Parathyroid adenoma (tissue), 2 donors: ENCODE measurements around the gene OSTN.
A peak's percentile ranks its signal among the peaks of the same experiment; 100 is the strongest.

Source experiments
- H2AFZ ChIP-seq: fragments of 300-600 bp; sonication (generic); one replicate; pipeline ENCODE4 v1.7.0; 2017; ENCODE audit warnings: antibody characterized with exemption, mild to moderate bottlenecking
- H3K27ac ChIP-seq: fragments of 300-600 bp; sonication (generic); one replicate; pipeline ENCODE4 v1.7.0; 2017
- H3K27me3 ChIP-seq: fragments of 300-600 bp; sonication (generic); one replicate; pipeline ENCODE4 v1.7.0; 2017; ENCODE audit warnings: low read length; ENCODE audit not compliant: control insufficient read depth, insufficient read depth
- H3K36me3 ChIP-seq: fragments of 300-600 bp; sonication (generic); one replicate; pipeline ENCODE4 v1.7.0; 2017; ENCODE audit warnings: low read length; ENCODE audit not compliant: control insufficient read depth, insufficient read depth
- H3K4me1 ChIP-seq: fragments of 300-600 bp; sonication (generic); one replicate; pipeline ENCODE4 v1.7.0; 2017; ENCODE audit warnings: control low read depth
- H3K4me2 ChIP-seq: fragments of 300-600 bp; sonication (generic); one replicate; pipeline ENCODE4 v1.7.0; 2017; ENCODE audit warnings: low read length
- H3K4me3 ChIP-seq: fragments of 300-600 bp; sonication (generic); one replicate; pipeline ENCODE4 v1.7.0; 2017; ENCODE audit warnings: low read depth, low read length
- H3K79me2 ChIP-seq: fragments of 300-600 bp; sonication (generic); one replicate; pipeline ENCODE4 v1.7.0; 2017; ENCODE audit warnings: control low read depth
- H3K9ac ChIP-seq: fragments of 300-600 bp; sonication (generic); one replicate; pipeline ENCODE4 v1.7.0; 2017; ENCODE audit warnings: mild to moderate bottlenecking
- H3K9me3 ChIP-seq: fragments of 300-600 bp; sonication (generic); one replicate; pipeline ENCODE4 v1.7.0; 2017; ENCODE audit warnings: low read length; ENCODE audit not compliant: control insufficient read depth
- TF ChIP-seq, protein P1 (sequence below): fragments of 300-600 bp; sonication (generic); IDR thresholded peaks from one replicate; pipeline ENCODE4 v1.7.0; 2017; ENCODE audit warnings: antibody characterized with exemption, mild to moderate bottlenecking
- donor health status: primary hyperparathyroidism.

Gene OSTN

GRCh38 chr3:191280882-191281281 is 81.8 kb downstream of the OSTN start:
- no peaks in the 10 kb centered on the region for H3K79me2 ChIP-seq

GRCh38 chr3:191282251-191283185 is 83.5 kb downstream of the OSTN start:
- Histone ChIP-seq H3K9me3 (no peaks in the 10 kb centered on the region), H3K27ac (no peak overlapping the region), H3K27me3 (no peaks in the 10 kb centered on the region), H3K79me2 (no peaks in the 10 kb centered on the region), H3K9ac (no peak overlapping the region), H3K4me1 (no peaks in the 10 kb centered on the region), H2AFZ (no peak overlapping the region), H3K36me3 (no peaks in the 10 kb centered on the region), H3K4me2 (no peak overlapping the region), H3K4me3 (no peak overlapping the region)
- TF ChIP-seq, protein P1, sequence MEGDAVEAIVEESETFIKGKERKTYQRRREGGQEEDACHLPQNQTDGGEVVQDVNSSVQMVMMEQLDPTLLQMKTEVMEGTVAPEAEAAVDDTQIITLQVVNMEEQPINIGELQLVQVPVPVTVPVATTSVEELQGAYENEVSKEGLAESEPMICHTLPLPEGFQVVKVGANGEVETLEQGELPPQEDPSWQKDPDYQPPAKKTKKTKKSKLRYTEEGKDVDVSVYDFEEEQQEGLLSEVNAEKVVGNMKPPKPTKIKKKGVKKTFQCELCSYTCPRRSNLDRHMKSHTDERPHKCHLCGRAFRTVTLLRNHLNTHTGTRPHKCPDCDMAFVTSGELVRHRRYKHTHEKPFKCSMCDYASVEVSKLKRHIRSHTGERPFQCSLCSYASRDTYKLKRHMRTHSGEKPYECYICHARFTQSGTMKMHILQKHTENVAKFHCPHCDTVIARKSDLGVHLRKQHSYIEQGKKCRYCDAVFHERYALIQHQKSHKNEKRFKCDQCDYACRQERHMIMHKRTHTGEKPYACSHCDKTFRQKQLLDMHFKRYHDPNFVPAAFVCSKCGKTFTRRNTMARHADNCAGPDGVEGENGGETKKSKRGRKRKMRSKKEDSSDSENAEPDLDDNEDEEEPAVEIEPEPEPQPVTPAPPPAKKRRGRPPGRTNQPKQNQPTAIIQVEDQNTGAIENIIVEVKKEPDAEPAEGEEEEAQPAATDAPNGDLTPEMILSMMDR: no peak

More at GRCh38 chr3:191280882-191281281, 81.8 kb downstream of the OSTN start:
- Histone ChIP-seq H3K27me3 (no peaks in the 10 kb centered on the region), H3K4me3 (no peak overlapping the region), H3K36me3 (no peaks in the 10 kb centered on the region), H3K4me1 (no peaks in the 10 kb centered on the region), H3K27ac (no peak overlapping the region), H3K9me3 (no peaks in the 10 kb centered on the region), H3K4me2 (no peak overlapping the region), H2AFZ (no peak overlapping the region), H3K9ac (no peak overlapping the region)
- TF ChIP-seq, protein P1: no peak

- Histone ChIP-seq H2AFZ (no peak overlapping the region), H3K27ac (no peak overlapping the region), H3K27me3 (no peaks in the 10 kb centered on the region), H3K4me2 (no peak overlapping the region), H3K36me3 (no peaks in the 10 kb centered on the region), H3K4me3 (no peak overlapping the region), H3K9me3 (no peaks in the 10 kb centered on the region), H3K9ac (no peak overlapping the region), H3K79me2 (no peaks in the 10 kb centered on the region), H3K4me1 (no peaks in the 10 kb centered on the region)
- TF ChIP-seq, protein P1: no peak
These were observed 84.4 kb downstream of the OSTN start for GRCh38 chr3:191283400-191283799.

- no peak overlapping the region for H3K9ac ChIP-seq
- no peak overlapping the region for H3K4me2 ChIP-seq
- H3K27me3 ChIP-seq: no peaks in the 10 kb centered on the region
- H3K27ac ChIP-seq: no peak overlapping the region
- H3K4me1 ChIP-seq: no peaks in the 10 kb centered on the region
- no peaks in the 10 kb centered on the region for H3K79me2 ChIP-seq
- peak overlapping the region; percentile 13 for H2AFZ ChIP-seq
- no peak overlapping the region for H3K4me3 ChIP-seq
- TF ChIP-seq, protein P1: no peak
- no peaks in the 10 kb centered on the region for H3K36me3 ChIP-seq
- no peaks in the 10 kb centered on the region for H3K9me3 ChIP-seq
These were observed 91.4 kb downstream of the OSTN start for GRCh38 chr3:191290311-191291025.
